Measurements from ENCODE around the gene NUDT10.

- TF ChIP-seq EZH2 (IDR thresholded peaks at IDR 0.05; ENCODE audit: low read length, missing control alignments) = no peak
- TF ChIP-seq, protein P1, sequence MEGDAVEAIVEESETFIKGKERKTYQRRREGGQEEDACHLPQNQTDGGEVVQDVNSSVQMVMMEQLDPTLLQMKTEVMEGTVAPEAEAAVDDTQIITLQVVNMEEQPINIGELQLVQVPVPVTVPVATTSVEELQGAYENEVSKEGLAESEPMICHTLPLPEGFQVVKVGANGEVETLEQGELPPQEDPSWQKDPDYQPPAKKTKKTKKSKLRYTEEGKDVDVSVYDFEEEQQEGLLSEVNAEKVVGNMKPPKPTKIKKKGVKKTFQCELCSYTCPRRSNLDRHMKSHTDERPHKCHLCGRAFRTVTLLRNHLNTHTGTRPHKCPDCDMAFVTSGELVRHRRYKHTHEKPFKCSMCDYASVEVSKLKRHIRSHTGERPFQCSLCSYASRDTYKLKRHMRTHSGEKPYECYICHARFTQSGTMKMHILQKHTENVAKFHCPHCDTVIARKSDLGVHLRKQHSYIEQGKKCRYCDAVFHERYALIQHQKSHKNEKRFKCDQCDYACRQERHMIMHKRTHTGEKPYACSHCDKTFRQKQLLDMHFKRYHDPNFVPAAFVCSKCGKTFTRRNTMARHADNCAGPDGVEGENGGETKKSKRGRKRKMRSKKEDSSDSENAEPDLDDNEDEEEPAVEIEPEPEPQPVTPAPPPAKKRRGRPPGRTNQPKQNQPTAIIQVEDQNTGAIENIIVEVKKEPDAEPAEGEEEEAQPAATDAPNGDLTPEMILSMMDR (conservative IDR thresholded peaks at IDR 0.05 in 1 of 2, IDR thresholded peaks at IDR 0.05 in 1 of 2; ENCODE audit: low read depth in 1 of 2, low read length in 2 of 2) = no peak
Observed at GRCh38 chrX:51296138-51296537, 36.5 kb upstream of the NUDT10 start.
